IPS-NIHi7 (cell line): Measurements from ENCODE around the gene ZCCHC17.
"Not testable (repeated sequence)": the region's sequence is repeated elsewhere in the genome, so short reads cannot be mapped to it uniquely, and the experiment has no call there.

ENCODE experiments used
- DNase-seq: peaks from one replicate; pipeline ENCODE4 v3.0.0; 2012; ENCODE audit warnings: mixed read lengths; ENCODE audit errors: extremely low spot score

The ZCCHC17 gene, protein sequence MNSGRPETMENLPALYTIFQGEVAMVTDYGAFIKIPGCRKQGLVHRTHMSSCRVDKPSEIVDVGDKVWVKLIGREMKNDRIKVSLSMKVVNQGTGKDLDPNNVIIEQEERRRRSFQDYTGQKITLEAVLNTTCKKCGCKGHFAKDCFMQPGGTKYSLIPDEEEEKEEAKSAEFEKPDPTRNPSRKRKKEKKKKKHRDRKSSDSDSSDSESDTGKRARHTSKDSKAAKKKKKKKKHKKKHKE

GRCh38 chr1:31296486-31297276 lies at the start of gene ZCCHC17, which contains the start of gene SNRNP40:
ZCCHC17 (plus strand) TSS chr1:31297032; CDS start chr1:31310099, 13,067 bp downstream.
SNRNP40 (minus strand) TSS chr1:31296788; CDS start chr1:31296751, 37 bp downstream.
- peak; percentile 100 for DNase-seq

DNA sequence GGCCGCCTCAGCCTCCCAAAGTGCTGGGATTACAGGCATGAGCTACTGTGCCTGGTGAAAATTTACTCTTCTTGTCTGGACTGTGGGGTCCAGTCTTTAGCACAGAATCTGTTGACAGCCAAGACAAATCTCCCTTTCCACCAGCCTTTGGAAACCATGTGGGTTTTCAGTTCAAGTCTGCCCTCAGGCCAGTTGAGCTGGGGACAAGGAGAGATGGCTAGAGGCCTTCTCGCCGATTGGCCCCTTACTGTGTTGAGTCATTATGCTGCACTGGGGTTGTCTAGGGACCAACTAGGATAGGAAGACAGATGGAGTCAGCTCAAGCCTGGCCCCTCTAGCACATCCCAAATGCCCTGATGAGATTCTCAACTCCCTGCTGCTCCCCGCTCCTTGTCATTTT lies 48.6 kb upstream of the ZCCHC17 start:
- peak; percentile 32 for DNase-seq

DNA sequence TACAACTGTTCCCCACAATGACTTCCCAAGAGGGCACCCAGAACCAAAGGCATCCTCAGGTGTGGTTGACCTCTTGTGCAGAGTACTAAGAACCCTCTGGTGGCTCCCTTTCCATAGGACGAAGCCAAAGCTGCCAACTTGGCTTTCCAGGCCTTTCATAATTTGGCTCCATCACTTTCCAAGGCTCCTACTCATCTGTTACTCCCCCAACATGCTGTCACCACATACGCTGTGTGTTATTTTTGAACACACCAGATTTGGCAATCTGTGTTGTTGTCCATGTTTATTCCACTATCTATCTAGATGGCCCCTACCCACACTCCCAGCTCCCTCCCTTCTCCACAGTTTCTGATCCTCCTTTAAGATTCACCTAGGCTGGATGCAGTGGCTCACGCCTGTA lies 47.0 kb upstream of the ZCCHC17 start:
- no peak for DNase-seq

DNA sequence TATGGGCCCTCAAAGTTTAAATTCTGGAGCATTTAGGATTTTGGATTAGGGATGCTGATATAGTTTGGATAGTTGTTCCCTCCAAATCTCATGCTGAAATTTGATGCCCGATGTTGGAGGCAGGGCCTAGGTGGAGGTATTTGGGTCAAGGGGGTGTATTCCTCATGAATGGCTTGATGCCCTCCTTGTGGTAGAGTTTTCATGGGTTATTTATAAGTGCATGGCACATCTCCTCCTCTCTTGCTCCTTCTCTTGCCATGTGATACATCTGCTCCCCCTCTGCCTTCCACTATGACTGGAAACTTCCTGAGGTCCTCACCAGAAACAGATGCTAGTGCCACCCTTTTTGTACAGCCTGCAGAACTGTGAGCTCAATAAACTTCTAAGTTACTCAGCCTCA lies 39.6 kb upstream of the ZCCHC17 start:
- no peak for DNase-seq

DNA sequence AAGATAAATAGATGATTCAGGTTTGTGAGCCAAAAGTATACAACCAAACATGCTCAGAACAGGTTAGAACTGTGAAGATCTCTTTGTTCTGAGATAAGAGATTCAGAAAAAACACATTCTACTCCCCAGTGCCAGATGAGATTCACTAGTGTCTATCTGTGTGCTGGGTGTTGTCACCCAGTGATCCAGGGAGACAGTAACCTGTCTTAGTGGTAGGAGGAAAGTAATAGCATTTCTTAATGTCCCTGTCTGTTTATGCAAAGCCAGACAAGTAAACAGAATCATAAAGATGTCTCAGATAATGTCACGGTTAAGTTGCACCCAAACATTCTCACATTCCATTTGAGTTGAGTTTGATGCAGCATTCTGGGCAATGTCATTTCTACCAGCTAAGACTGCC lies 38.3 kb upstream of the ZCCHC17 start:
- DNase-seq: no peak

DNA sequence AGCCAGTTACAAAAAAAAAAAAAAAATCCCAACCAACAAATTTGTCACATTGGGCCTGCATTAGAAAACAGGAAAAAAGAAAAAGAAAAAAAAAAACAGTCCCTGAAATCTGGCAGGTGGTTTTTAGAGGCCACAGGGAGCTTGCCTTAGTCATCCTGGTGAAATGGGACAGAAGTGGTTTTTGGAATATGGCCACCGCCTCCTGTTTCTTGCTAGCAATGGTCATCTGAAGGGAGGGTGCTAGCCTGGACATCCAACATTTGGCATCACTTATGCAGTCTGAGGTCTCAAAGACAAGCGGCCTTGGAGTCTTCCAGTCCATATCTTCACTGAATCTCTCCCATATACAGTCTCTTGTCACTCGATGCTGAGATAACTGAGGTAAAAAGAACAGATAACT lies 37.1 kb upstream of the ZCCHC17 start:
- no peak for DNase-seq

DNA sequence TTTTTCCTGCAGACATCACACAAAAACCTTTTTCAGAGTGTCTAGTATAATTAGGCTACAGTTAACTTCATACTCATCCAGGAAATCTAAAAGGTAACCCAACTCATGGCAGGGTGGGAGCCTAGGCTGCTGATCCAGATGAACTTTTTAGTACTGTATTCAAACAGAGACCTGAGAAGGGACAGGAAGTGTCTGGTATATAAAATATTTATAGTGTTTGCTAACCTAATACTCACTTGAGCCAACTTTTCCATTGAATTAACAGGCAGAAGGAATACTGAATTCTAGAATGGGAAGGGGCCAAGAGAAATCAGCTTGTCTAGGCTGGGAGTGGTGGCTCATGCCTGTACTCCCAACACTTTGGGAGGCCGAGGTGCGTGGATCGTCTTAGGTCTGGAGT lies 34.9 kb upstream of the ZCCHC17 start:
- DNase-seq: no peak

DNA sequence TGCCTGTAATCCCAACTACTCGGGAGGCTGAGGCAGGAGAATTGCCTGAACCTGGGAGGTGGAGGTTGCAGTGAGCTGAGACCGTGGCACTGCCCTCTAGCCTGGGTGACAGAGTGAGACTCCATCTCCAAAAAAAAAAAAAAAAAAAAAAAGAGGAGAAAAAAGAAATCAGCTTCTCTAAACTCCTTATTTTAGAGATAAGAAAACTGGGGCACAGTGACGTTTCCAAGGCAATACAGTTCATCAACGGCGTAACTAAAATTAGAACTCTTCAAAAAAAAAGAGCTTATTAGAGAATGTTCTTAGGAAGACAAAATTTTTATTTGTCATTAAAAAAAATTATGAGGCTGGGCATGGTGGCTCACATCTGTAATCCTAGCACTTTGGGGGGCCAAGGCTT lies 34.4 kb upstream of the ZCCHC17 start:
- DNase-seq: not testable (repeated sequence)

GRCh38 chr1:31263408-31263807 lies 33.4 kb upstream of the ZCCHC17 start:
- no peak for DNase-seq

DNA sequence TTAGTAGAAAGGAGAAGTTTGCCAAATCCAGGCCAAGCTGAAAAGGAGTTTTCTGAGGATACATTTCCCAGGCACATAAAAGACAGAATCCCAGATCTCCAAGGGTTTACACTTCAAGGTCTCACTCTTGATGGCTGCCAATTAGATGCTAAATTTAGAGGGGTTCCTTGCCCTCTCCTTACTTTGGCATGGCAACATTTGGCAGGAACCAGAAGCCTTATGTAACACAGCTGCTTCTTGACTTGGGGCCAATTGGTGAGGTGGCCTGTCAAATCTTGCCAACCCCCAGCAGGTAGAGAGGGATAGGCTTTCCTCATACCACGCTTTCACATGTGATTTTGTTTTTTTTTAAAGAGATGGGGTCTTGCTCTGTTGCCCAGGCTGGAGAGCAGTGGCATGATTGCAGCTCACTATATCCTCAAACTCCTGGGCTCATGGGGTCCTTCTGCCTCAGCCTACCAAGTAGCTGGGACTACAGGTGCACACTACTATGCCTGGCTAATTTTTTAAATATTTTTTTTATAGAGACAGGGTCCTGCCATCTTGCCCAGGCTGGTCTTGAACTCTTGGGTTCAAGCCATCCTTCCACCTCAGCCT lies 31.9 kb upstream of the ZCCHC17 start:
- DNase-seq: no peak

- DNase-seq: no peak
These were observed 30.3 kb upstream of the ZCCHC17 start for GRCh38 chr1:31266547-31266946.

DNA sequence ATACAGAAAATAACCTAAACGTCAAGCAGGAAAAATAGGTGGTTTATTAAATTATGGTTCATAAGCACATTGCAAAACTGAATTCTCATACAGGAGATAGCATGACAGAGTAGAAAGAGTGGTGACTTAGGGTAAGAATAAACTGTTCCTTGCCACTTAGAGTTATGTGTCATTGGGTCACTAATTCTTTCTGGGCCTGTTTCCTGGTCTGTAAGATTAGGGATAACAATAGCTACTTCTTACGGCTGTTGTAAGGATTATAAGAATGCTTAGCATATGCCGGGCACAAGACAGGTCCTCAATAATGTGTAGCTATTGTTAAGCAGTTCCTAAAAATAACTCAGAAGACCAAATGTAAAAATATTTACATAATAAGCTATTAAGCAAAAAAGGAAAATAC lies 24.5 kb upstream of the ZCCHC17 start:
- DNase-seq: no peak

DNA sequence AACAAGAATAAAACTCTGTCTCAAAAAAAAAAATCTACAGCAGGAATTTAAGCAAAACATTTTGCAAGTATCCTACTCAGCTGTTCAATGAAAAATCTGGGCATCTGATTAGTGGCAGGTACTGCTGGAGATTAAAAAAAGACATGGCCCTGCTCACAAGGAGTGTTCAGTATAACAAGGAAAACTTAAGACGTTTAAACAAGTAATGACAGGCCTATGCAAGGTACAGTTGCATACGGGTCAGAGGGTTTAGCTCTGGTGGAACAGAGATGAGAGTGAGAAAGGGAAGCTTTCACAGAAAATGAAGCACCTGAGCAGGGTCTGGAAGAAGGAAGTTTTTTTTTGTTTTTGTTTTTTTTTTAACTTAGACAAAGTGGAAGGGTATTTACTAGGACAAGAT lies 23.2 kb upstream of the ZCCHC17 start:
- DNase-seq: no peak

- not testable (repeated sequence) for DNase-seq
These were observed 14.4 kb upstream of the ZCCHC17 start for GRCh38 chr1:31282426-31282825.

- not testable (repeated sequence) for DNase-seq
These were observed 9.0 kb upstream of the ZCCHC17 start for GRCh38 chr1:31287791-31288190.

- DNase-seq: no peak
These were observed 7.8 kb upstream of the ZCCHC17 start for GRCh38 chr1:31289021-31289420.

- DNase-seq: no peak
These were observed 852 bp upstream of the ZCCHC17 start for GRCh38 chr1:31295874-31296485.

GRCh38 chr1:31297277-31298247 lies 730 bp downstream of the ZCCHC17 start:
- peak; percentile 20 for DNase-seq

DNA sequence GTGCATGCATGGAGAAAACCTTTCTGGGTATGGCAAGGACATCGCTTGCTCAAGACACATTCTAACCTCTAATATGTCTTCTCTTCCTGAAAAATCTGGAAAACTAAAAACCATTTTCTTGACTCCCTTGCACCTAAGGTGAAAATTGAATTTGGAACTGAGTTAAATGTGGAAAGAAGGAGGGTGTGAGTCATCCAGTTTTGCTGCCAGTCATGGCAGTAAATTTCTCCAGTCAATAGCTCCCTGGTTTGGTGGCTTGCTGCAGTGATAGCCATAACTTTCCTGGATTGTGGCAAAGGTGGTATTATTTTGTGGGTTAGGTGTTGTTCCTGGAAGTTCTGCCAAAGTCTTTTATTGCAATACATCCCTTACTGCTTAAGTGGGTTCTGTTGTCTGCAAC lies 2.5 kb downstream of the ZCCHC17 start:
- DNase-seq: no peak

- DNase-seq: no peak
These were observed 3.4 kb downstream of the ZCCHC17 start for GRCh38 chr1:31300193-31300592.
